ENCODE results near the gene SDK1. TPM values are rescaled to one million over a fixed set of nuclear protein-coding genes. Genes with fewer than 3 reads are reported as not detected.
A peak's percentile ranks its signal among the peaks of the same experiment; 100 is the strongest.
"Not testable (repeated sequence)": the region's sequence is repeated elsewhere in the genome, so short reads cannot be mapped to it uniquely, and the experiment has no call there.

The SDK1 gene
- total RNA-seq, 1 donor from 2014 or later, result 9.9 TPM

GRCh38 chr7:4207011-4207410 is 906.0 kb downstream of the SDK1 start:
- no peak for DNase-seq

DNA sequence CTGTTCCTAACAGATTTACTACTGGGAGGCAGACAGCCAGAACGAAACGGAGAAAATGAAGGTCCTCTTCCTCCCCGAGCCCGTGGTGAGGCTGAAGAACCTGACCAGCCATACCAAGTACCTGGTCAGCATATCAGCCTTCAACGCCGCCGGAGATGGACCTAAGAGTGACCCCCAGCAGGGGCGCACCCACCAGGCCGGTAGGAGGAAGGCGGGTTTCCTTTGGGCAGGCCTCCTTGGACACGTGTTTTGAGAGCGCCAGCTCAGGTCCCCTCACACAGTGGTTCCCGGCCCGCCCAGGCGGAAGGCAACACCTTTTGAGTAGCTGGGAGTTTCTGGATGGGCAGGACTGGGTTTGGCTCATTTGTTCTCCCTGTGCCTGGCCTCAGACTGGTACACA is 907.0 kb downstream of the SDK1 start:
- DNase-seq, result no peak

- DNase-seq, result no peak
Observed at GRCh38 chr7:4208586-4208985, 907.5 kb downstream of the SDK1 start.

- no peak for DNase-seq
Observed at GRCh38 chr7:4209126-4209525, 908.1 kb downstream of the SDK1 start.

GRCh38 chr7:4209966-4210365 is 908.9 kb downstream of the SDK1 start:
- DNase-seq, result no peak

- no peak for DNase-seq
Observed at GRCh38 chr7:4210821-4211220, 909.8 kb downstream of the SDK1 start.

- no peak for DNase-seq
Observed at GRCh38 chr7:4211261-4211660, 910.2 kb downstream of the SDK1 start.

DNA sequence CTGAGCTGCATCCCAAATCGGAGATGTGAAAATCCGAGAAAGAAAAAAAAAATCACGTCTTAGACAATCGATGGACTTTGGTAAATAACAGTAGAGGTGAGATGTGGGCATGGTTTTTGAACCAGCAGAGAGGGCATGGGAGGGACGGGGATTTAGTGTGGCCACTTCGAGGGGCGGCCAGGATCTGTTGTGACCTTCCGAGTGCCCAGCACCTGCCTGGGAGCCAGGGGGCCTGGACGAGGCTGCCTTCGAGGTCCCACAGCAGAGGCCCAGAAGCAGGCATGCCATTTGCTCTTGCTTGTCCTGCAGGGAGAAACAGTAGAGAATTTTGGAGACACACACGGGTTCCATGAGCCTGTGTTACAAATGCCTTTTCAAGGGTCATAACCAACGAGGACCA is 911.3 kb downstream of the SDK1 start:
- no peak for DNase-seq

- DNase-seq, result no peak
Observed at GRCh38 chr7:4214291-4215155, 913.5 kb downstream of the SDK1 start.

- DNase-seq, result no peak
Observed at GRCh38 chr7:4215176-4215720, 914.2 kb downstream of the SDK1 start.

- peak; percentile 80 for DNase-seq
Observed at GRCh38 chr7:4216016-4216415, 915.0 kb downstream of the SDK1 start.

DNA sequence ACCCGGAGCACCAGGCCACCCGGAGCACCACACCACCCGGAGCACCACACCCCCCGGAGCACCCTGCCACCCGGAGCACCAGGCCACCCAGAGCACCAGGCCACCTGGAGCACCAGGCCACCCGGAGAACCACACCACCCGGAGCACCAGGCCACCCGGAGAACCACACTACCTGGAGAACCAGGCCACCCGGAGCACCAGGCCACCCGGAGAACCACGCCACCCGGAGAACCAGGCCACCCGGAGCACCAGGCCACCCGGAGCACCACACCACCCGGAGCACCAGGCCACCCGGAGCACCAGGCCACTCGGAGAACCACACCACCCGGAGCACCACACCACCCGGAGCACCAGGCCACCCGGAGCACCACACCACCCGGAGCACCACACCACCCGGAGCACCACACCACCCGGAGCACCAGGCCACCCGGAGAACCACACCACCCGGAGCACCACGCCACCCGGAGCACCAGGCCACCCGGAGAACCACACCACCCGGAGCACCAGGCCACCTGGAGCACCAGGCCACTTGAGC is 916.1 kb downstream of the SDK1 start:
- DNase-seq, result not testable (repeated sequence)

- DNase-seq, result no peak
Observed at GRCh38 chr7:4218481-4218880, 917.4 kb downstream of the SDK1 start.

DNA sequence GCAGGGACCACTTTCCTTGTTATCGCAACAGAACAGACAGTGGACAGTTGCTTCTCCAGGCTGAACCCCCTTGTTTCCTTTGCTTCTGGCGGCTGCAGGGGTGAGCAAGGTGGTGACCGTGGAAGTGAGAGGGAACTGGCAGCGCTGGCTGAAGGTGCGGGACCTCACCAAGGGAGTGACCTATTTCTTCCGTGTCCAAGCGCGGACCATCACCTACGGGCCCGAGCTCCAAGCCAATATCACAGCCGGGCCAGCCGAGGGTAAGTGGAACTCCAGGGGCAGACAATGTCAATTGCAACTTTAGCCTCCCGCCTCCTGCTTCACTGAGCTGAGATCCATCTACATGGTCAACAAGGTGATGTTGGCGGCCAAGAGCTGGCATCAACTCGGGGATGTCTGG is 919.0 kb downstream of the SDK1 start:
- no peak for DNase-seq

DNA sequence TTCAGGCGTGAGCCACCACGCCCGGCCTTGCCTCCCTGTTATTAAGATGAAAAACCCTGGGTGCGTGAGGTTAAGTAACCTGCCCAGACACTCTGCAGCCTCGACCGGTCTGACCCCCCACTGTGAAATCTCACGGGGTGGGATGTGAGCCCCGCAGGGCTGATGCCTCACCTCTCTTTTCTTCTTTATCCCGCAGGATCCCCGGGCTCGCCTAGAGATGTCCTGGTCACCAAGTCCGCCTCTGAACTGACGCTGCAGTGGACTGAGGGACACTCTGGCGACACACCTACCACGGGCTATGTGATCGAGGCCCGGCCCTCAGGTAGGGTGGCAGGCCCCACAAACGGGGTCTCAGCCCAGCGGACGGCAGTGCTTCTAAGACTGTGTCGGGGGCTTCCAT is 920.0 kb downstream of the SDK1 start:
- DNase-seq, result no peak

GRCh38 chr7:4222676-4223075 is 921.6 kb downstream of the SDK1 start:
- DNase-seq, result no peak

GRCh38 chr7:4225361-4225771 is 924.3 kb downstream of the SDK1 start:
- peak; percentile 61 for DNase-seq

DNA sequence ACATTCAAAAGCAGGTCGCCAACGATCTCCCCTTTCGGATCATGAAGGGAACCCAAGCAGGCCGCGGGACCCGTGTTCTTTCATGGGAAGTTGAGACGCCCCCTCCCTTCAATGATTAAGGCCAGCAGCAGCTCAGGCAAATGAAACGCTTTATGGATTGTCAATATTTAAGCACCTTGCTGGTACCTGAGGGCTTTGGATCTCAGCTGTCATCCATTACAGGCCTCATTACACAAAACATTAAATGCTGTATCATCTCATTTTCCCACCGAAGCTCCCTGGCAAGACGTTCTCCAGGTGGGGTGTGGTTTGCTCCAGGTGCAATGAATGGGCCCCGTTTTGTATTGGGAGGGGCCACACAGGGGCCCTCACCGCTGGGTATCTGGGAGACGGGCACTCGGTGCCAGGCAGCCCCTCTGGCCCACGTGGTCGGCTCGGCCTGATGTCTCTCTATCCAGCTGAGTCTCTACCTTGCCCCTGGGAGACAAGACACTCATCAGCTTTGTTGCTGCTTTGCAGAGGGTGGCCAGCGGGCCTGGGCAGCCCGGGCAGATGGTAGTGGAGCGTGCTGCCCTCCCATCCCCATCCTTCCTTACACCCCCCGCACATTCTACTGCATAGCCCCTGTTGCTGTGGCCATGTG is 925.0 kb downstream of the SDK1 start:
- no peak for DNase-seq

DNA sequence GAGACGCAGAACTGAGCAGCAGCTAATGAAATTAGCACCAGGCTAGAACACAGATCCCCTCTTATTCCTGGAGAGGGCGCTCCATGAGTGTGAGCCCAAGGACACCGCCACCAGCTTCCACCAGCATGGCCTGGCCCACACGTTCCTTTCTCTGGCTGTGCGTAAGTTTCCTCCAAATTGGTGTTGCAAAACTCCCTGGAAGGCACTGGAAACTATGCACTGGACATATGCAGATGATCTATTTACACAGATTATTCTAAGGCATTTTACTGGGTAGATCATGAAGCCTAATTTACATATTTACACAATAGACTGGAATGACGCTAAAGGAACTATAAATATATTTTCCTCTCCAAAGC is 925.5 kb downstream of the SDK1 start:
- peak; percentile 24 for DNase-seq

DNA sequence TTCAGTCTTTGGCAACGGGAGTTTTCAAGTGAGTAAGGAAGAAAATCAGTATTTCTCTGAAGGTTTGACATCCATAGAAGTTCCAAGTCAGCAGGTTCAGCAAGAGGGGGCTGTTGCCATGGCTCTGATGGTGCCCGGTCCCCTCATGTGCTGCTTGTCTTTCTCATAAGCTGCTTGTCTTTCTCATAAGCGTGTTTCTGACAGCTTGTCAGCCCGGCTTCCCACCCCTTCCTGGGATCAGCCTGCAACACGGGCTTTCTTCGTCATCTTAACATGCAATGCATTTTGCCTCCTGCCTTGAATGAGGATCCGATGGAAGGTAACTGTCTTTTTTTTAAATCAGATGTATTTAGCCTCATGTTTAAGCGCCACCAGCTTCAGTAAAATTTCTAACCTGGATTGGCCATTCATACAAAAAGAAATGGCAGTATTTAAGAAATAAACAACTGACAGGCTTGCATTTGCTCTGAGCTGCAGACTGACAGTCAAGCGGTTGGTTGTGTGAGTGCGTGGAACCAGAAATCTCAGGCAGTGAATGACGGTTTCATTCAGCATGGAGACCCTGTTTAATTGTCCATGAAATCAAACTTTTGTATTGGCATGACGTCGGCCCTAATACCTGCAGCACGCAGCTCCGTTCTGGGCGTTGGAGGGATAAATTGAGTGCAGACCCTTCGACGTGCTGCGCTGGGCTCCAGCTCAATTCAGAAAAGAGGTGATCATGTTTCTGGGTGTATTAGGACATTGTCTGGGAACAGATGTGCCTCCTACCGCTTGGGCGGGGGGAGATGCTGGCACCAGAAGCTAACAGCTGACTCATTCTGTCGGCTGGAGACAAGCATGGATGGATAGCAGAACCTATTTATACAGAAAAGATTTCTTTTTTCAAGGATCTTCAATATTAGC is 926.3 kb downstream of the SDK1 start:
- DNase-seq, result peak; percentile 93

- no peak for DNase-seq
Observed at GRCh38 chr7:4230352-4230751, 929.3 kb downstream of the SDK1 start.

DNA sequence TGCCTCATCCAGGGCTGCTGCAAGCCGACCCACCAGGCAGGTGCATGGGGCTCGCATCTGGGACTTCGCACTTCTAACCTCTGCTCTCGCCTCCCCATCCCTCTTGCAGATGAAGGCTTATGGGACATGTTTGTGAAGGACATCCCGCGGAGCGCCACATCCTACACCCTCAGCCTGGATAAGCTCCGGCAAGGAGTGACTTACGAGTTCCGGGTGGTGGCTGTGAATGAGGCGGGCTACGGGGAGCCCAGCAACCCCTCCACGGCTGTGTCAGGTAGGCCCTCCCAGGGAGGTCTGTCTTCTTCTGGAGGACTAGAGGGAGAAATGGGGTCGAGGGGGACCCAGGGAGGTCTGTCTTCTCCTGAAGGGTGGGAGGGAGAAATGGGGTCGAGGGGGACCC is 932.1 kb downstream of the SDK1 start:
- DNase-seq, result no peak

Data from tongue (tissue), 2 donors.